GM18867 (cell line): ENCODE results near the gene MYOM3.

Source experiments
- ATAC-seq: cut with Tn5 transposase; IDR thresholded peaks from one replicate; pipeline ENCODE4 v1.9.1; 2021; ENCODE audit warnings: mild to moderate bottlenecking, moderate library complexity; ENCODE audit not compliant: unreplicated experiment

The MYOM3 gene

DNA sequence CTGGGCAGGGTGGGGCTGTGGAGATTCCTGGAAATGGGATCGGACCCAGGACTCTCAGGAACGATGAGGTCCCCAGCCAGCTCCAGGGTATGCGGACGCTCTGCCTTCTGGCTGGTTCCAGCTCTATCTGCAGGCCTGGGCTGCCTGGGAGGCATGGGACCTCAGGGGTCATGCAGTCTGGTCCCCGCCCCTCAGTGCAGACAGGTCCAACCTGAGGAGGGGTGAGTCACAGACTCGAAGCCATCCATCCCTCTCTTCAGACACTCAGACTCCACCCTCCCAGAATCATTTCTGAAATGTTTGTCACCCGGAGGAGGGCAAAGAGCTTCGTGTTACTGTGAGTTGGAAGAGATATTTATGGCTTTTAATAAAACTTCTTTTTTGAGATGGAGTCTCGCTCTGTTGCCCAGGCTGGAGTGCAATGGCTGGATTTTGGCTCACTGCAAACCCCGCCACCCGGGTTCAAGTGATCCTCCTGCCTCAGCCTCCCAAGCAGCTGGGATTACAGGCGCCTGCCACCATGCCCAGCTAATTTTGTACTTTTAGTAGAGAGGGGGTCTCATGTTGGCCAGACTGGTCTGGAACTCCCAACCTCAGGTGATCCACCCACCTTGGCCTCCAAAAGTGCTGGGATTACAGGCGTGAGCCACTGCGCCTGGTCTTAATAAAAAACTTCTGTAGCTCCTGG, 5.9 kb upstream of the MYOM3 start:
- no peak for ATAC-seq

- no peak for ATAC-seq
These were observed 5.2 kb upstream of the MYOM3 start for GRCh38 chr1:24117132-24117531.

- no peak for ATAC-seq
These were observed 2.8 kb upstream of the MYOM3 start for GRCh38 chr1:24114753-24115152.

- ATAC-seq = no peak
These were observed 1.7 kb upstream of the MYOM3 start for GRCh38 chr1:24113641-24114033.

DNA sequence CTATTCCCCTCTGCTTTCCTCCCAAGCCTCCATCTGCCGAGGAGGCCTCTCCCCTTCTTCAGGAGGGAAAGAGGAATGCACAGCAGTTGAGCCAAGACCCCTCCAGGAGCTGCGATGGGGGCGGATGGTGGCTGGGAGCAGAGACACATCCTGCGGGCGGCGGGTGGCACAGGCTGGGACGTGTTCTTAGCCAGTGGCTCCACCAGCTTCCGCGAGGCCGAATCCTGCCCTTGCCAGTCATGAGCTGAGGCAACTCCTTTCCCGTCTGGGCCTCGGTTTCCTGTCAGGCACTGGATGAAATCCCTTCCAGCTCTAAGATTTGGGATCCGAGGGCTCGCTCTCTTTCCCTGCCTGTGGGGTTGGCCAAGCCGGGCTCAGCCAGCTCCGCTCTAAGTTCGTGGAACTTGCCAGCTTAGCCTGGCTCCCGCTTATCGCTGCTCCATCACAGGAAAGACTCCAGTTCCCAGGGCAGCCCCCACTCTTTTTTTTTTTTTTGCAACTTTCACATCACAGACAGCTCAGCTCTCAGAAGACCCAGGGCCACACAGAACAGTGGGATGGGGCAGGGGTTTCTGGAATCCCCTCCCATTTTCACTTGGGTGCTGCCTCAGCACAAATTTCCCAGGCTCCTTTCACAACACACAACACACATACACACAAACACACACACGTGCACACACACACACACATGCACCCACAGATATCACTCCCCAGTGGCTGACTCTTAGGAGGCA, 506 bp downstream of the MYOM3 start:
- no peak for ATAC-seq

GRCh38 chr1:24110642-24111261, 1.2 kb downstream of the MYOM3 start:
- no peak for ATAC-seq

DNA sequence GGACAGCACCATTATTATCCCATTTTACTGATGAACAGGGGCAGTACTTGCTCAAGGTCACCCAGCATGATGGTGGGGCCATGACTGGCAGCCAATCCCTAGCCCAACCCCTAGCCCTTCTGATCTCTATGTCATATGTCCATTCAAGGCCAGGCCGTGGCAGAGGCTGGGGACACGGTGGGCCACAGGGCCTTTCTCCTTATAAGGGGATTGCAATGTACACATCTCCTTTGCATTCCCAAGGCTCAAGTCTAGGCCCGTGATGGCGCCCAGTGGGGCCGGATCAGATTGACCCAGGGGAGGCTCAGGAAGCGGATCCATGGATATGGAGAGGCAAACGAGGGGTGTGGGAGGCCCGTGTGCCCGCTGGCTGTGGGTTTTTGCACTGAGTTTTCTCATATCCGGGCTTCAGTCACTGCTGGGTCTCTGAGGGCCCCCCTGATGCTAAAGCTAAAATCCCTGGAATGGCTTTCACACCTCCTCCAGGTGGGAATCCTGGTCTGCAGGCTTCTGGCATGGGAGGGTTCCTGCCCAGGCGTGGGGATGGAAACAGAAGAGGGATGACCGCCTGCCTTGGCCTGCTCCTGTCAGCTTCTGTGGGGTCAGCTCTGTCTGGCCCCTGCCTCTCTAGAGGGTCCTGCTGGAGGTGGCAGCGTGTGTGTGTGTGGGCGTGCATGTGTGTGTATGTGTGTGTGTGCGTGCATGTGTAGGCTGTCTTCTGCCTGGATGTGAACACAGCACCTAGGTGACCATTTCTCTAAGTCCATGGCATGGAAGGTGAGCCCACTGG, 2.1 kb downstream of the MYOM3 start:
- ATAC-seq = no peak

DNA sequence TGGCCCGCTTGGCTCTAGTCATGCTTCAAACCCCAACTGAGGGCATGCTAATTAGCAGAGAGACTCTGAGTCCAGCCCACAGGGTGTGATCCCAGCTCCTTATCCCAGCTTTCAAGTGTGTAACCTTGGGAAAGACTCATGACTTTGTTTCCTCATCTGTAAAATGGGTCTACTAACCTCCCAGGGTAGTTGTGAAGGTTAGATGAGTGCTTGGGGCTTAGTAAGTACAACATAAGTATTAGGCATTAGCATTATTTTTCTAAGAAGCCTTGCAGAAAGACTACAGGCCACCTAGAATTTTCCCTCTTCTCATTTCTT, 2.8 kb downstream of the MYOM3 start:
- no peak for ATAC-seq

- ATAC-seq = no peak
These were observed 3.4 kb downstream of the MYOM3 start for GRCh38 chr1:24108334-24109165.

DNA sequence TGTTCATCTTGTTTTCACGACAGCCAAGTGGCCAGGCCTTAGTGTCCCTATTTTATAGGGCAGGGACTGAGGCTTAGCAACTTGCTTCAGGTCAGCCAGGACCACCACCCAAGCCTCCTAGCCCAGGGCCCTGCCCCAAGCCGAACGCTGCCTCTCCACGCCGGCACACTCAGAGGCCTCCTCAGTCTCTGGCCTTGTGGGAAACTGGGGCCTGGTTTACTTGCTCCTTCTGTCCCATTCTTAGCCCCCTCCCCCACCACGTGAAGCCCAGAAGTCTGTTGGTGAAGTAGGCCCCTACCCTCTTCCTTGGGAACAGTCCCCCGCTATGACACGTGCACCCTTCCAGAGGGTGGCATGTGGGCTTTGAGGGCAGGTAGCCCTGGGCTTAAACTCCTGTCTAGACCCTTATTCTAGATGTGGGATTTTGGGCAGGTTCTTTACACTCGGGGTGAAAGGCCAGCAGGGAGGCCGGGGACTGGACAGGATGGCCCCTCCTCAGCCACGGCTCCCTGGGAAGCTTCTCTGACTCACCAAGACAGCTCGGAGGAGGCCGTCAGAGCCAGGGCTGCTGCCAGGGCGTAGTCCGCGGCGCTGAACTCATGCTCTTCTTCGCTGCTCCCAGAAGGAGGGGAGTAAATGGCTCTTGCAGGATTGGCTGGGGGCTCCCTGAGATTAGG, 4.3 kb downstream of the MYOM3 start:
- ATAC-seq = no peak

DNA sequence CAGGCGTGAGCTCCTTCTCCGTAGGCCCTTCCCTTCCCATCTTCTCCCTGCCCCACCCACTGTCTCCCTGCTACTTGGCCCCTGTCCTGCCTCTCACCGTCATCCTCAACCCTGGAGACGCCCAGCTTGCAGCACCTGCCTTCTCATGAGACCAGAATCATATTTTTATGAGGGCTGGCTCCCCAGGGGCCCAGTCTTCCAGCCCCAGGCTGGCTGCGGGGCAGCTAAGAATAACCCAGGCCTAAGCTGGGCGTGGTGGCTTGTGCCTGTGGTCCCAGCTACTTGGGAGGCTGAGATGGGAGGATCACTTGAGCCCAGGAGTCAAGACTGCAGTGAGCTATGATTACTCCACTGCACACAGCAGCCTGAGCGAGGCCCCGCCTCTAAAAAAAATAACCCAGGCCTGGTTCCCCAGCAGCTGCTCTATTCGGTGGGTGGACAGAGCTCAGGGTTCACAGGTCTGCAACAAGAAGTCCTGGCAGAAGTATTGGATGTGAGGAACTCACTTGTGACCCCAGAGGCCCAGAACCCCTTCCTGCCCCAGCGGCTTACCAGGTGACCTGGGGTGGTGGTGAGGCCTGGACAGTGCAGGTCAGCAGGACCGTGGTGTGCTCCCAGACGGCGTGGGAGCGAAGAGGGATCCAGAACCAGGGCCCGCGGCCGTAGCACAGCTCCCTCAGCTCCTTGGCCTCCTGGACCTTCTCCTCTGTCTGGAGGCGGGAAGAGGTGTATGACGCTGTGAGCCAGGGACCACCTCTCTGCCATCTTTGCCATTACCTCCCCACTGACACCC, 6.4 kb downstream of the MYOM3 start:
- no peak for ATAC-seq

DNA sequence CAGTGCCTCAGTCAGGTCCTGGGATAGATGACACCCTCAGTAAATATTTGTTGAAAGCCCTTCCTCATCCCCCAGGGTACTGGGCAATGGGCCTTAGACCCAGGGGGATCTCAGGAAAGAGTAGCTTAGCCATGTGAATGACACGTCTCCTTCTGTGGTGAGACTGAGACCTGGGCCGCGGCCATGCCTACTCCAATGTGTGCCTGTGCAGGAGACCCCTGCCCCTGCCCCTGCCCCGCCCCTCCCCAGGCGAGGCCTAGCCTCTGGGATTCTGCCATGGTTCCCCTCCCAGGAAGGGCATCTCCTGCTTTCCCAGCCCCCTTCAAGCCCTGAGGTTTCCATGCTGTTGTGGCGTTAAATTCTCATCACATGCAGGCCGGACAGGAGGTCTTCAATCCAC, 7.1 kb downstream of the MYOM3 start:
- no peak for ATAC-seq

GRCh38 chr1:24103879-24104278, 8.1 kb downstream of the MYOM3 start:
- ATAC-seq = no peak

DNA sequence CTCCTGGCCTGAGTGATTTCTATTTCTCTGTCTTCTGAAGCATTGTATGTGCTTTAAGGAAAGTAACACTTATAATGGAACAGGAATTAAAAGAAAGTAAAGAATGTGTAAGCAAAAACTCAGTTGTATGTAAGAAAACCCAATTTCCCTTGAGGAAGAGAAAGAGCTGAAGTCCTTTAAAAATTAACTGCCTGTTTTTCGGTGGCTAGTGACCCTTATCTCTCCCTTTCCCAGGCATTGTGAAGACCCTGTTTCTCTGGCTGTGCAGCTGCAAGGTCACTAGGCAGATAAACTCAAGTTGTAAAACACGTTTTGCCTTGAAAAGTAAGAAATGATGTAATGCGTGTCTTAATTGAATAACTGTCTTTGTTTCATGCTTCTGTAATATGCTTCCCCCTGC, 8.5 kb downstream of the MYOM3 start:
- ATAC-seq = no peak

GRCh38 chr1:24102961-24103360, 9.0 kb downstream of the MYOM3 start:
- ATAC-seq = no peak

- ATAC-seq = no peak
These were observed 9.9 kb downstream of the MYOM3 start for GRCh38 chr1:24101796-24102586.

DNA sequence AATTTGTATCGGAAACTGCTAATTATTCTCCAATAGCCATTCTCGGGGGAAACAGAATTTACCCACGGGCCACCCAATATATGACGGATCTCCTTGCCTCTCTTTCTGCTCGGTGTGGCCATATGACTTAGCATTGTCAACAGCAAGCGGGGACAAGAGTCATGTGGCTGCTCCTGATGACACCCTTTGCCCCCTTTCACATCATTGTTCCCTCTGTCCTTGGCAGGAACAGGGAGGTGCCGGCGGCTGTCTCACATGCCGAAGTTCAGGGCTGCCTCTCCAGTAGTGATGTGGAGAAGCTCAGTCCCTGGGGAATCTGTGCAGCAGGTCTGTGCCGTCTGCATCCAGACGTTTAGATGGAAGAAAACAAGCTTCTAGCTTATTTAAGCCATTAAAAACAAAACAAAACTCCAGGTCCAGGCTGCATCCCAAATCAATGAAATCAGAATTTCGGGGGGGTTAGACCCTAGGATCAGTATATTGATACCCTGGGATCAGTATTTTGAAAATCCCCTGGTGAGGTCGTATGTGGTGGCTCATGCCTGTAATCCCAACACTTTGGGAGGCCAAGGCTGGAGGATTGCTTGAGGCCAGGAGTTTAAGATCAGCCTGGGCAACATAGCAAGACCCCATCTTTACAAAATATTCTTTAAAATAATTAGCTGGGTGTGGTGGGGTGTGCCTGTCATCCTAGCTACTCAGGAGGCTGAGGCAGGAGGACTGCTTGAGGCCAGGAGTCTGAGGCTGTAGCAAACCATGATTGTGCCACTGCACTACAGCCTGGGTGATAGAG, 10.8 kb downstream of the MYOM3 start:
- ATAC-seq = no peak
